Epidermal melanocyte (primary cell): ENCODE measurements around the gene SKI.
A peak's percentile ranks its signal among the peaks of the same experiment; 100 is the strongest.
"Not testable (repeated sequence)": the region's sequence is repeated elsewhere in the genome, so short reads cannot be mapped to it uniquely, and the experiment has no call there.

Source experiments
- DNase-seq: peaks from one replicate; pipeline ENCODE4 v3.0.0; 2011; ENCODE audit warnings: low spot score; ENCODE audit not compliant: insufficient read length

Gene SKI

GRCh38 chr1:2242814-2243725, 15.0 kb downstream of the SKI start:
- no peak for DNase-seq

GRCh38 chr1:2247045-2247394, 18.9 kb downstream of the SKI start:
- DNase-seq = not testable (repeated sequence)

GRCh38 chr1:2247760-2248126, 19.6 kb downstream of the SKI start:
- no peak for DNase-seq

- DNase-seq = no peak
These were observed 20.2 kb downstream of the SKI start for GRCh38 chr1:2248127-2248826.

DNA sequence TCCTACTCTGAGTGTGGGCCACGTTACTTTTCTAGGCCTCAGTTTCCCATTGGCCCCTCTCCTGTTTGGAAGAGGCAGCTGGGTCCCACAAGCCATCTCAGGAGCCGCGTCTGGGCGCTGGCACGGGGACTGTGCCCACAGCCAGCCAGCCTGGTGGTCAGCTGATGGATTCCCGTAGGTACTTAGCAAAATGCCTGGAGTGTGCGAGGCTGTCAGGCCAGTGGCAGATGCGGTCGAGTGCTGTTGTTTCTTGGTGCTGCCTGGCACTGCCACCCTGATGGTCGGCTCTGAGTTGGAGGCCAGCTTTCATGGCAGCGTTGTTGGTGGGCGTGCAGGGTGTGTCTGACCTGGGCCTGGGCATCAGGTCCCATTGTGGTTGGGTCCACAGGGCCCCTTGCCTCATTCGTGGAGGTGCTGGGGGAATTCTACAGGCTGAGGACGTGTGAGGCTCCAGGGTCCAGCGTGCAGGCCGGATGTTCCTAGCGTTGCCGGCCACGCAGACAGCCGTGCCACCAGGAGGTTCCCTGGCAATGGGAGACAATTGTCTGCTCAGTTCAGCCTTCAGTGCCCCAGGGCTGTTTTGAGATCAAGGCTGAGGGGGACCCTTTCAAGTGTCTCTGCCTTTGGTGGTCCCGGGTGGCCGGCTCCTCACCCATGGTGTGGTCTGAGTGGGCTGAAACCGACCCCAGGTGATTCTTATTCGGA, 20.9 kb downstream of the SKI start:
- no peak for DNase-seq

DNA sequence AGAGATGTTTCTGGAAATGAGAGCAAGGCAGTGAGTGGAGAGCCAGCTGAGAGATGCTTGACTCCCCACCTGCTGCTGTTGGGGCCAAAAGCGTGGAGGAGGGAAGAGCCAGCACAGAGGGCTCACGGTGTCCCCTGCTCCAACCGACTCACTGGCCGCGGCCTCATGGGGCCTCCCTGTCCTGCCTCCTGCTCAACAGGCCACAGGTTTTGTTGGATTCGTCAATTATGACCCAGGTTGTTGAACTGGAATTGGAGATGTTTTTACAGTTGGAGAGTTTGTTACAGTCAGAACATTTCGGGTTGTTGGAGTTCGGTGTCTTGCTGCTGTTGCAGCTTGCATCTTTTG, 21.4 kb downstream of the SKI start:
- no peak for DNase-seq

DNA sequence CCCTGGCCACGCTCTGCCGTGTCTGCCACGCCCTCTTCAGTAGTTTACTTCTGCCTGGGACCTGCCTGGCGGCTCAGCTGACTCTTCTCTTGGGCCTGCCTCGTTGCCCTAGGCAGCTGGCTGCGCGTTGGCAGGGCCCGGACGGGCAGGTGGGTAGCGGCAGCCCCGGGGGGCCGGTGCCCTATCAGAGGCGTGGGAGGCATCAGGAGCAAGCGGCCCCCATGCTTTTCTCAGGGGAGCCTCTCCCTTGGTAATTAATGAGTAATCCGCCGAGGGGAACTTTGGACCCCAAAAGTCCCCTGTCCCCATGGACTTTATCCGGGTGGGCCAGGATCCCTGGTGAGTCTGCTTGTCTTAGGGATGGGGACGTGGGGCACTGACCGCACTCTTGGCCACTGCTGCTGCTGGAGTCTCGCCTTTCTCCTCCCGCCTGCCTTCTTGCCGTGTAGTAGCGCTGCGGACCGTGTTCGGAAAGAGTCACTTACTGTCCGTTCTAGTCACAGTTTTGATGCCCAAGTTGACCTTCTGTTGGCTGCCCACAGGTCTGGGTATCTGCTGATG, 22.7 kb downstream of the SKI start:
- no peak for DNase-seq

DNA sequence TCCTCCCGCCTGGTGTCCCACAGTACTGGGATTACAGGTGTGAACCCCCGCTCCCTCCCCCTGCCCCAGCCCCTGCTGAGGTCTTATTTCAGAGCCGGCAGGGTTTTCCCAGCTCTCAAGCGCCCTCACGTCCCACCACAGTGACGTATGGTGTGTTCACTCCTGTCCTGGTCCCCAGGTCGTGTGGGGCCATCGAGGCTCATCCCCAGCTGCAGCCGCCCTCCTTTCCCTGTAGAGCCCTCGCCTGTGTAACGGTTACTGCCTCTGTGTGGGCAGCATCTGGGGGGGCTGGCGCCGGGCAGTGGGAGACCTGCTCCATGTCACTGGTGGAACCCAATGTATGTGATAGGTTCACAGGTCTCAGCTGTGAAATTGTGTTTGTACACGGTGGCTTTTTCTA, 23.2 kb downstream of the SKI start:
- DNase-seq = no peak

GRCh38 chr1:2251786-2252185, 23.7 kb downstream of the SKI start:
- DNase-seq = no peak

DNA sequence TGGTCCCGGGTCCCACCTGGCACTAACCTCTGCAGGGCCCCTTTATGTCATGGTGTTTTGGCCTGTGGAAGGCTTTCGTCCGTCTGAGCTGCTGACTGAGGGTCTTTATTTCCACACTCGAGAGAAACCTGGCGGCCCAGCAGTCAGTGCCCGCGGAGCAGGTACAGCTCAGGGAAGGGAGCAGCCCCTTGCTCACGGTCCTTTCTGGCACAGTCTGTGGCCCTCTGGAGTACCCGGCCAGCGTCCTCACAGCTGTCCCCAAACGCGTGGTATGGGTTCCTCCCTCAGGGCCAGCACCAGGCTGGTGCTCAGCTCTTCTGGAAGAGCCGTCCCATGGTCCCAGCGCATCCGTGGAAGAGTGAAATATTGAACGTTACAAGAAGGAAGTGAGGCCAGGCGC, 24.3 kb downstream of the SKI start:
- DNase-seq = no peak

- DNase-seq = no peak
These were observed 25.1 kb downstream of the SKI start for GRCh38 chr1:2253036-2253796.

DNA sequence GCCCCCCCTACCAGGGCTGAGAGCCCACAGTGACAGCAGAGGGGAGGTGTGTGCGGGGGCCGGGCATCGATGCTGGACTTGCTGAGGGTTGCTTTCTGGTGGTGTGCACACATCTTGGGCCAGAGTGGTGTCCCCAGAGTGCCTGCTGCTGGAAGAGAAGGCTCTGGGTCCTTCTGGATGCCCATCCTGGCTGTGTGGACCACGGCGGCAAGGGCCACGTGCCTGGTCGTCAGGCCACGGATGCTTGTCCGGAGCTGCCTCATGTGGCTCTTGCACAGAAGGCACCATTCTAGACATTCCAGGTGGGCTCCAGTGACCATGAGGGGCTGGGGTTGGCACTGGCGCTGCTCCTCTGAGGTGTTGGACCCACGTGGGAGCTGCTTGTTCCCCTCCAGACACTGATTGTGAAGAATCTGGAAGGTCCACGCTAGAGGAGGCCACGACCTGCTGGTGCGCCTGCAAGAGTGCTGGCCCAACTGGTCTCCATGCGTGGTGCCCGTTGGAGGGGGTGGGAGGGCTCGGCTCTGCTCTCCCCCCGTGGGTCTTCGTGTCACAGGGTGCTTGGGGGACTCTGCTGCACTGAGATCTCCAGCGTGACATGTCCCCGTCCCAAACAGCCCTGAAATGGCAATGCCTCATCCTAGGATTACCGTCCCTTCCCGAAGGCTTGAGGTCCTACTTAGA, 25.8 kb downstream of the SKI start:
- DNase-seq = no peak

- DNase-seq = no peak
These were observed 26.9 kb downstream of the SKI start for GRCh38 chr1:2255047-2255419.

DNA sequence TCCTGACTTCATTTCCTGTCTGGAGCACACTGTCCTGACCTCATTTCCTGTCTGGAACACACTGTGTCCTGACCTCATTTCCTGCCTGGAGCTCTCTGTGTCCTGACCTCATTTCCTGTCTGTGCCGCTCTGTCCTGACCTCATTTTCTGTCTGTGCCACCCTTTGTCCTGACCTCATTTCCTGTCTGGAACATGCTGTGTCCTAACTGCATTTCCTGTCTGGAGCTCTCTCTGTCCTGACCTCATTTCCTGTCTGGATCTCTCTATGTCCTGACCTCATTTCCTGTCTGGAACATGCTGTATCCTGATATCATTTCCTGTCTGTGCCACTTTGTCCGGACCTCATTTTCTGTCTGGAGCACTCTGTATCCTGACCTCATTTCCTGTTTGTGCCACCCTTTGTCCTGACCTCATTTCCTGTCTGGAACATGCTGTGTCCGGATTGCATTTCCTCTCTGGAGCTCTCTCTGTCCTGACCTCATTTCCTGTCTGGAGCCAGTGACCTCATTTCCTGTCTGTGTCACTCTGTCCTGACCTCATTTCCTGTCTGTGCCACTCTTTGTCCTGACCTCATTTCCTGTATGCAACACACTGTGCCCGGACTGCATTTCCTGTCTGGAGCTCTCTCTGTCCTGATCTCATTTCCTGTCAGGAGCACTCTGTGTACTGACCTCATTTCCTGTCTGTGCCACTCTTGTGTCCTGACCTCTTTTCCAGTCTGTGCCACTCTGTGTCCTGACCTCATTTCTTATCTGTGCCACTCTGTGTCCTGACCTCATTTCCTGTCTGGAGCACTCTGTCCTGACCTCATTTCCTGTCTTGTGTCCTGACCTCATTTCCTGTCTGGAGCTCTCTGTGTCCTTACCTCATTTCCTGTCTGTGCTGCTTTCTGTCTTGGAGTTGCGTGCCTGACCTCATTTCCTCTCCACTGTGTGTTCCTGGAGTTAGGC, 27.6 kb downstream of the SKI start:
- DNase-seq = no peak

GRCh38 chr1:2256435-2257244, 28.5 kb downstream of the SKI start:
- DNase-seq = no peak

- DNase-seq = peak; percentile 71
These were observed 29.1 kb downstream of the SKI start for GRCh38 chr1:2257245-2257627.

DNA sequence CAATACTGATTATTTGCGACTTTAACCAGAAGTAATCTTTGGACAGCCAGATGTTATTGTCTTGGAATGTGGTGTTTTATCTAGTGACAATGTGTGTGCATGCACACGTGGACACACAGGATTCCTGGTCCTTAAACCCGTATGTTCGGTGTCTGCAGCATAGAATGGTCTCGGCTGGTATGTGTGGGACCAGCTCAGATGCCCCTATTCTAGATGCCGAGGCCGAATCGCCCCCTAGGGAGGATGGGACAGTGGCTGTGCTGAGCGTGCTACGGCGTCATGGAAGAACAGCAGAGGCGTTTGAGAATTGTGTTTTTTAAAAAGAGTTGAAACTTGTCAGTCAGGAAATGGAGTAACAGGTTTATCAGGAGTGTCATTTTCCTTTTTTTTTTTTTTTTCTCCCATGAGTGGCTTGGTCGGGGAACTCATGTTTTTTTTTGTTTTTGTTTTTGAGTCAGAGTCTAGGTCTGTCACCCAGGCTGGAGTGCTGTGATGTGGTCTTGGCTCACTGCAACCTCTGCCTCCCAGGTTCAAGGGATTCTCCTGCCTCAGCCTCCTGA, 30.1 kb downstream of the SKI start:
- no peak for DNase-seq

DNA sequence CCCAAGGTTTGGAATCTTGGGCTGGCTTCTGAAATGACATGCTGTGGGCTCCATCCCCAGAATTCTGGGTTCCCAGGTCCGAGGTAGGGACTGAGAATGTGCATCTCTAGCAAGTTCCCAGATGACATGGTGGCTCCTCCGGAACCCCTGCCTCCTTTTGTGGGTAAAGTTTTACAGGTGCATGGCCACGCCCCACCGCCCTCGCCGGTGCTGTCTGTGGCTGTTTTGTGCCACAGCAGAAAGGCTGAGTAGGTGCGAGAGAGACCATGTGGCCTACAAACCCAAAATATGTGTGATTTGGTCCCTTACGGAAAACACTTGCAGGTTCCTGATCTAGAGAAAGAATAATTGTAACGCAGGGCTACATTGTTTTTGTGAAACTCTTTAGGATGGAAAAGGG, 30.9 kb downstream of the SKI start:
- no peak for DNase-seq
